A673 (cell line): ENCODE measurements around the gene ERCC6L2.

Experiments
- EZH2 ChIP-seq: fragments of 200-600 bp; sonication (generic); IDR thresholded peaks from 2 replicates; pipeline ENCODE4 v1.6.1; 2017; ENCODE audit warnings: borderline replicate concordance, low read depth, mild to moderate bottlenecking, mixed read lengths, antibody characterized with exemption, low read length; ENCODE audit not compliant: poor library complexity, severe bottlenecking
- TF ChIP-seq, protein P1 (sequence below): fragments of 300-800, 200-600 bp; sonication (generic); conservative IDR thresholded peaks from 2 replicates; pipeline ENCODE4 v1.5.1; 2017; ENCODE audit warnings: low read depth, mild to moderate bottlenecking, antibody characterized with exemption, low read length, moderate library complexity, mixed read lengths

DNA sequence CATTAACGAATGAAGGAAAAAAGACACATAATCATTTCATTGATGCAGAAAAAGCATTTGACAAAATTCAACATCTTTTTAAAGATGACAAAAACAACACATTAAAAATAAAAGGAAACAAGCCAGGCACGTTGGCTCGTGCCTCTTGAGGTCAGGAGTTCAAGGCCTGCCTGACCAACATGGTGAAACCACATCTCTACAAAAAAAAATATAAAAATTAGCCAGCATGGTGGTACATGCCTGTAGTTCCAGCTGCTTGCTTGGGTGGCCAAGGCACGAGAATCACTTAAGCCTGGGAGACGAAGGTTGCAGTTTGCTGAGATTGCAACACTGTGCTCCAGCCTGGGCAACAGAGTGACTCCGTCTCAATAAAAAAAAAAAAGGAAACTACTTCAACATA is 77.0 kb downstream of the ERCC6L2 start:
- TF ChIP-seq, protein P1, sequence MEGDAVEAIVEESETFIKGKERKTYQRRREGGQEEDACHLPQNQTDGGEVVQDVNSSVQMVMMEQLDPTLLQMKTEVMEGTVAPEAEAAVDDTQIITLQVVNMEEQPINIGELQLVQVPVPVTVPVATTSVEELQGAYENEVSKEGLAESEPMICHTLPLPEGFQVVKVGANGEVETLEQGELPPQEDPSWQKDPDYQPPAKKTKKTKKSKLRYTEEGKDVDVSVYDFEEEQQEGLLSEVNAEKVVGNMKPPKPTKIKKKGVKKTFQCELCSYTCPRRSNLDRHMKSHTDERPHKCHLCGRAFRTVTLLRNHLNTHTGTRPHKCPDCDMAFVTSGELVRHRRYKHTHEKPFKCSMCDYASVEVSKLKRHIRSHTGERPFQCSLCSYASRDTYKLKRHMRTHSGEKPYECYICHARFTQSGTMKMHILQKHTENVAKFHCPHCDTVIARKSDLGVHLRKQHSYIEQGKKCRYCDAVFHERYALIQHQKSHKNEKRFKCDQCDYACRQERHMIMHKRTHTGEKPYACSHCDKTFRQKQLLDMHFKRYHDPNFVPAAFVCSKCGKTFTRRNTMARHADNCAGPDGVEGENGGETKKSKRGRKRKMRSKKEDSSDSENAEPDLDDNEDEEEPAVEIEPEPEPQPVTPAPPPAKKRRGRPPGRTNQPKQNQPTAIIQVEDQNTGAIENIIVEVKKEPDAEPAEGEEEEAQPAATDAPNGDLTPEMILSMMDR = no peak
- TF ChIP-seq EZH2 = no peak
